NK-92 (cell line): ENCODE measurements around the gene AFAP1L1.

Experiments
- DNase-seq: peaks from one replicate; lab custom pipeline; 2025; ENCODE audit not compliant: unreplicated experiment; lab: John Stamatoyannopoulos, UW

The AFAP1L1 gene

DNA sequence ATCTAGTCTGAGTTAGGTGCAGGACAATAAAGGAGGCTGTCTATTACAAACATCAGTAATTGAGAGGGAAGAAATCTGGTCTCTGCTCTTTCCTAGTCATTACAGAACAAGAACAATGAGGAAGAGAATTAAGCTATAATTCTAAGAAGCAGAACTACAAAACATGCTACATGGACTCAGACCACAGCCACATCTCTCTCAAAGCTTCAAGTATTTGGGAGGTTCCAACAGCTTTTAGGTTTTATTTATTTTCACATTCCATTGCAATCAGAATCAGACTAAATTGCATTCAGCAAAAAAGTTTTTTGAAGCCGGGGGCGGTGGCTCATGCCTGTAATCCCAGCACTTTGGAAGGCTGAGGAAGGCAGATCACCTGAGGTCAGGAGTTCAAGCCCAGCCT, 72.5 kb downstream of the AFAP1L1 start:
- DNase-seq = no peak

DNA sequence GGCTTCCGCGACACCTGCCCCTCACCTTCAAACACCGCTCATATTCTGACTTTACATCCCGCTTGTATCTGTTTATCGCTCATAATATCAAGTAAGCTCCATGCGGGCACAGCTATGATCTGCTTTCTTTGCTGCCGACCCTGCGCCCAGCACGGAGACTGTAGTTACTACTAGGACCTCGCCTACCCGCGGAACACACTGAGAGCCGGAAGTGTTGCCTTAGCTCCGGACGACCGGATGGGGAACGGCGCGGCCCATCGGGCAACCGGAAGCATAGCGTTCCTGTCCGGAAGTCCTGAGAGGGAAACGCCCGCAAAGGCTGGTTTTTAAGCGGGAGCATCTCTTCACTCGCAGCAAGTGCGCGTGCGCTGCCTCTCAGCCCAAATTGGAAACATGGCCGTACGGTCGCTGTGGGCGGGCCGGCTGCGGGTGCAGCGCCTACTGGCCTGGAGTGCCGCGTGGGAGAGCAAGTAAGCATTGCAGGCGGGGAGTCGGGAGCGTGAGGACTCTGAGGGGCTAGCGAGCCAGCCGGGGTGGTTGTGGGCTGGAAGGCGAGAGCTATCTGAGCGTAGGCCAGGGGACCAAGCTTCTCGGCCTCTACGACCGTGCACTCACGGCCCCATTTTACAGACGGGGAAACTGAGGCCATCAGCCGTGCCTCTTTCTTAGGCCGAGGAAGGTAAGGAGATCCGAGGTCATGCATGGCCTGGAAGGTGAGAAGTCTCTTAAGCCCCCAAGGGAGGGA, 73.7 kb downstream of the AFAP1L1 start, which contains the start of gene GRPEL2:
Gene GRPEL2, plus strand, starts transcription at position 353 of the 745 bp plus-strand sequence. Its CDS starts 41 bp downstream, at position 394.
- peak; percentile 59 for DNase-seq

DNA sequence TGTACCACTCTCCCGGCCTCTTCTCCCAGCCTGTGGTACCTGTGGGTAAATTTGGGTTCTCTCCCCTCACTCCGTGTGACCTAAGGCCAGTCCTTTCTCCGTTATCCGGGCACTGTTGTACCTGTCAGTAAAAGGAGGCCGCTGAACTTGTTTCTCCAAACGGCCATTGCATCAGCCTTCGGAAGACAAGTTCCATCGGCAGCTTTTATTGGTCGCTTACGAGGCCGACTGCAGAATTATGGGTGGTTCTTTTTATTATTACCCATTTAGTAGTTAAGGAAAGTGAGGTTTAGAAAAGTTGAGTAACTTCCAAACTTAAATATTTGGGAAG, 74.2 kb downstream of the AFAP1L1 start:
- no peak for DNase-seq

DNA sequence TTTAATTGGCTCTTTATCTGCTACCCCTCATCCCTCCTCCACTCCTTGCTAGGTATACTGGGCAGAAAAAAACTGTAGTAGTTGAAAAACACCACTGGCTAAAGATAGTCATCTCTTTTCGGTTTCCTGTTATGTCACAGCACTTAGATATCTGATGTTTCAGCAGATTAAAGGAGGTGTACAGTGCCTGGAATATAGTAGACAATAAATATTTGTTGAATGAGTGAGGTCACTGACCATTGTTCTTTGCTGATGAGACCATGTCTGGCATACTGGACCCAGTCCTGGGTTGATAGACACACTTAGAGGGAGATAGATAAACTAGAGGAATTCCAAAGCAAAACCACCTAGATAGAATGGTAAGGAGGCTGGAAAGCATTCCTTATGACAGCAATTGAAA, 76.9 kb downstream of the AFAP1L1 start:
- DNase-seq = no peak

DNA sequence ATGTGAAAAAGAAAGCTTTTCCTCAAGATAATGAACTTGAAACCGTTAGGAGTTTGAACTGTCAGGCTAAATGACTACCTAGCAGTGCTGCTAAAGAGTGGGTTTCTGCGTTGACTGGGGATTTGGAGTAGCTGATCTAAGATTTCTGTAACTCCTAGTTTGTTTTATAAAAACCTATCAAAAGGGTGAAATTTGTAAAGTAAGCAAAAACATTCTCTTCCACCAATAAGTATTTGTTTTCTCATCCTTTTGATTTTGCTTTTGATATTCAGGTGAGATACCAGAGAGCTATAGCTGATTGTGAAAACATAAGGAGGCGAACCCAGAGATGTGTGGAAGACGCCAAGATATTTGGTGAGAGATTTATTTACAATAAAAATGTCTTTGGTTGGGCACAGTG, 77.7 kb downstream of the AFAP1L1 start:
- no peak for DNase-seq

DNA sequence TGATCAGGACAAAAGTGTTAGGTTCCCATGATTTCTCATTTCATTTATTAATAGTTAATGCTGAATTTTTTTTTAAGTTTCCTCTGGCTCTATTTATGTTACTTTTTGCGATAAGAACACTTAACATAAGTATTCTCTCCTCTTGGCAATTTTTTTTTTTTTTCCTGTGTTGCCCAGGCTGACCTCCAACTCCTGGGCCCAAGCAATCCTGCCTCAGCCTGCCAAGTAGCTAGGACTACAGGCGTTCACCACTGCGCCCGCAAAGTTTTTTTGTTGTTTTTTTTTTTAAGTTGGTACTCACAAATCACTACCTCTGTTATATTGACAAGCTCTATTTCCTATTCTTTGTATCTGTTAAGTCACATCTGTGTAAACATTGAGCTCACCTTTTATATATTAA, 80.5 kb downstream of the AFAP1L1 start:
- no peak for DNase-seq

DNA sequence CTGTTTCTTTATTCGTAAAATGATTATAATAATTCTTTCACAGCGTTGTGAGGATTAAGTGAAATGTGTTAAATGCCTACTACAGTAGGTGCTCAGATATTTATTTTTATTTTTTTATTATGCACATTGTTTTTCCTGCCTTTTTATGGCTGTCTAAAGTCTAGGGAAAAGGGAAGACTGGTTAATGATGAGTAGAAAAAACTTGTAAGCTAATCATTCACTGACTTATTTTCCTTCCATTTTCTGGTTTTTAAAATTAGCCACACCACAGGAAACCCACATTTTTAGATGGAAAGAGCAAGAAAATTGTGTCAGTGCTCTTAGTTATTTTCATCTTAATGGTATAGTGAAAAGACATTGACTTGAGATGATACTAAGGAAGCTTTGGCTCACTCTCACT, 82.3 kb downstream of the AFAP1L1 start:
- DNase-seq = no peak

DNA sequence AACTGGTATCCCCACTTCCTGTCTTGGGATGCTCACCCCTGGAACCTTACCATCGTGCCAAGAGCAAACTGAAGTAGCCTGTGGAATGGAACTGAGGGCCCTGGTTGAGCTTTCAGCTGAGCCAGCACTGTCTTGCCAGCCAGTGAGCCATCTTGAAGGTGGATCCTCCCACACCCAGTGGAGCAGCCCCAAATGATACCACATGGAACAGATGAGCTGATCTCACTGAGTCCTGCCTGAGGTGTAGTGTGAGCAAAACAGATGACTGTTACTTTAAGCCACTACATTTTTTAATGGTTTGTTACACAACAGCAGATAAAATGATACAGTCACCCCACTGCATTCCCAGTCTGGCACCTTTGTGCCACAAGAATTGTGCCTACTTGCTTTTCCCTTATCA, 84.0 kb downstream of the AFAP1L1 start:
- no peak for DNase-seq

DNA sequence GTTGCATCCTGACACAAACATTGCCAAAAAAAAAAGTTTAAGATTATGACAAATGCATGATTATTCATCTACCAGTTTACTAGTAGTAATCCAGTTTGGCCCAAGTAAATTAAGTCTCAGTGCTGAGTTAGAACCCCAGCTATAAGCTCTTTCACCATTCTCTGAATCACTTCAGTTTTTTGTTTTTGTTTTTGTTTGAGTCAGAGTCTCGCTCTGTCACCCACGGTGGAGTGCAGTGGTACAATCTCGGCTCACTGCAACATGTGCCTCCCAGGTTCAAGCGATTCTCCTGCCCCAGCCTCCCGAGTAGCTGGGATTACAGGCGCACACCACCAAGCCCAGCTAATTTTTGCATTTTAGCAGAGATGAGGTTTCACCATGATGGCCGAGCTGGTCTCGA, 84.7 kb downstream of the AFAP1L1 start:
- no peak for DNase-seq

DNA sequence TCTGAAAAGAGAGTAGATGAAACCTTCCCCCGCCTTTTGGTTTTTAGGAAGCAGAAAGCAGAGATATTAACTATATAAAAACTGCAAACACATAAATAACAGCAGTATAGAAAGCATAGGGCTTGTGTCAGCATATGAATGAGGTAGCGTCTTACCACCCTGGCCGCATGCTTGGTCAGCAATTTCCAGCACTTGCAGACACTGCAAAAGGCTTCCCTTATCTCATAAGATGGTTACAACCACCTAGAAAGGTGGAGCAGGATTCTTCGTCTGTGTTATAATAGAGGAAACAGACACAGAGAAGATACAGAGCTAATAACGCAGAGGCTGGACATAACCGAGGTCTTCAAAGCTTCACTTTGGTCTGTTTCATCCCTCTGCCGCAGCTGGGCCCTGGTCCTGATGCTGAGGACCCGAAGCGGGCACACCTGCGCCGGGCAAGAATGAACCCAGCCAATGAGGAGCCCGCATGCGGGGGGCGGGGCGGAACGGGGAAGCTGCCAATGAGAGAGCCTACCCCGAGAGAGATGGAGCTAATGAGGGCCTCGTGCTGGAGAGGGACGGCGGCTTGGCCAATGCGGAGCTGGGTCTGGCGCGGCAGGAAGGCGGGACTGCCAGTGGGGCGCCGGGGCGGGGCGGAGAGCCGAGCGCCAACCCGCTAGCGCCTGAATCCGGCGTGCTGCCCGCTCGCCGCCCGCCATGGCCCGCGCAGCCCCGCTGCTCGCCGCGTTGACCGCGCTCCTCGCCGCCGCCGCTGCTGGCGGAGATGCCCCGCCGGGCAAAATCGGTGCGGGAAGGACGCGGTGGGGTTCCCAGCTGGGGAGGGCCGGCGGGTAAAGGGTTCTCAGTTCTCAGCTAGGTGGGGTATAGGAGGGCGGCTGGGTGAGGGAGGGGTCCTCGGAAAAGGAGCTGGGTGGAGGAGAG, 86.0 kb downstream of the AFAP1L1 start, which contains the start of gene PCYOX1L:
Gene PCYOX1L, plus strand, starts transcription at position 677 of the 924 bp plus-strand sequence. Its CDS starts 23 bp downstream, at position 700.
- peak; percentile 73 for DNase-seq

DNA sequence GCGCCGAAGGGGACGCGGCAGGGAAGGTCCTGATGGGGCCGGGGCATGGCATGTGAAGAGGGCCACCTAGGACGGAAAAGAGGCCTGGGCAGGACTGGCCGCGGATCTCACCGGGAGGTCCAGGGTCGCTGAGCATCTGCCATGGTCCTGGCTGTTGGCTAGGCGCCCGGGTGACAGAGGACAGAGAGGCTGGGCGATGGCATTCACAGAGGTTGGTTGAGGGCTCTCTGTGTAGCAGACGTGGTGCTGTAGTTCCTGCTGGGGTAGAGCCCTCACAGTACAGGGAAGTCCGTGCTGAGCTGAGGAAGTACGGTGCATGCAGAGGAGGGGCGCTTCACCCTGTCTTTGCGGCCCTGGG, 86.6 kb downstream of the AFAP1L1 start:
- DNase-seq = no peak

DNA sequence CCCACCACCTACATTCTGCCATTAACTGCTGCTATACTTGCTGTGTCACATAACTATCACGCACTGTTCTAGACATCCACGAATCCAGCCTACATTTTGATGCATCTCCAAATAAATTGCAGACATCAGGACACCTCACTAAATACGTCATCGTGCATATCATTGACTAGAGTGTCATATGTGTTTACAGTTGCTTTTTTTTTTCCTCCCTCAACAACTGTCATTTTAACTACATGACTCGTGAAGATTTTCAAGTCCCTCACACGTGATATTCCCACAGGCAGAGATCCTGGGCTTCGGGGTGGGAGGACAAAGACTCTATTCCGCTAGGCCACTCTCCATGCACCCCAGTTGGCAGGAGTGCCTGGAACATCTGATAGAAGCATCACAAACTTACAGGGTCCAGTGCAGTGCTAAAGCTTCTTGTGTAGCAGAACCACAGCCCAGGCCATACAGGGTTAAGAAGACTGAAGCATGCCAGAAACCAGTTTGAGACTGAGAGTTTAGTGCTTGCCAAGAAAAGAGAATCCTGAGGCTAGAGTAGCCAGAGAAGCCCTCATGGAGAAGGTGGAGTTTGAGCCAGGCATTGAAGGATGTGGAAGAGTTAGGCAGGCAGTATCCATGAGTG, 87.3 kb downstream of the AFAP1L1 start:
- DNase-seq = no peak

DNA sequence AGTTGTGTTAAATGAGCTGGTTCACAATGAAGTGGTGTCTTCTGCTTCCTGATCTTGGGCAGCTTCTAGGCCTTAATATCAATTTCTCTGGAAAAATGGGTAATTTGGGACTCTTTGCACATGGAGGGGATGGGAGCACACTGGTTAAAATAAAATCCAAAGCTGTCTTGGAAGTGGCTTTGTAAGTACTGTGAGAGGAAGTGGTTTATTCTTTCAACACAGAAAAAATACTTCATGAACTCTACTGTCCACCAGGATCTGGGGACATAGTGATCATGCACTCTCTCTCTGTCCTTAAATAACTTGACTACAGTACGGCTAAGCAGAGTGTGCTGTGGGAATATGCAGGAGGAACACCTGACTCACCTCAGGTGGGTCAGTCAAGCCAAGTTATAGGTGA, 88.6 kb downstream of the AFAP1L1 start:
- DNase-seq = no peak

DNA sequence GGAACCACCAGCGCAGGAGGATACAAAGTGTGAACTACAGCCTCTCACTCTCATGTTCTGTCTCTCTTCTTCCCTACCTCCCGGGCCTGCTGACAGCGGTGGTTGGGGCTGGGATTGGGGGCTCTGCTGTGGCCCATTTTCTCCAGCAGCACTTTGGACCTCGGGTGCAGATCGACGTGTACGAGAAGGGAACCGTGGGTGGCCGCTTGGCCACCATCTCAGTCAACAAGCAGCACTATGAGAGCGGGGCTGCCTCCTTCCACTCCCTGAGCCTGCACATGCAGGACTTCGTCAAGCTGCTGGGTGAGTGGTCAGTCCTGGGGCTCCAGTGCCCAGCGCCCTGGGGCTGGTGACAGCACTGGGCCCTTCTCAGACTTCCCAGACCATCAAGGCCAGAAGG, 90.9 kb downstream of the AFAP1L1 start:
- no peak for DNase-seq

DNA sequence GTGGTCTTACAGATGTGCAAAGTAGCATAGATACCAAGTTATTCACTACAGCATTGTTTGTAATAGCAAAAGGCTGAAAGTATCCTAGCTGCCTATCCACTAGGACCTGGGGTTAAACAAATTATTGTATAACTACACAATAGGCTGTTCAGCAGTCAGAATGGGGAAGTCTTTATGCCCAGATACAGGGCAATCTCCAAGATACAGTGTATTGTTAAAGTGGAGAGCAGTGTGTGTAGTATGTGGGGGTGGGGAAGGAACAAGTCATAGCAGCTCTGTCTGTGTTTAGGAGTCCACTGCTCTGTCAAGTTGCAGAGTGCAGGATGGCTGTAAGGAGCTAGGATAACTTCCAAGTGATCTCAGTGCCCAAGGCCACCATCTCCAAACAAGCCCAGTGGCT, 91.7 kb downstream of the AFAP1L1 start:
- DNase-seq = no peak

DNA sequence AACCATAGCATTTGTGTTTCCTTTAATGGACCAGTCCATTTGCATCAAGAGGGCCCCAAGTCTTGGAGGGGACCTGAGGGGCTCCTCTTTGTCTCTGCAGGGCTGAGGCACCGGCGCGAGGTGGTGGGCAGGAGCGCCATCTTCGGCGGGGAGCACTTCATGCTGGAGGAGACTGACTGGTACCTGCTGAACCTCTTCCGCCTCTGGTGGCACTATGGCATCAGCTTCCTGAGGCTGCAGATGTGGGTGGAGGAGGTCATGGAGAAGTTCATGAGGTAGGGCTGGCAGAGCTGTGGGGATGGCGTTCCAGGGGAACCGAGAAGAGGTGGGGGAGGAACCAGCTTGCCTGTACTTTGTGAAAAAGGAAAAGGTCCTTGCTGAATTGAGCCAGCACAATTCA, 92.3 kb downstream of the AFAP1L1 start:
- DNase-seq = no peak

DNA sequence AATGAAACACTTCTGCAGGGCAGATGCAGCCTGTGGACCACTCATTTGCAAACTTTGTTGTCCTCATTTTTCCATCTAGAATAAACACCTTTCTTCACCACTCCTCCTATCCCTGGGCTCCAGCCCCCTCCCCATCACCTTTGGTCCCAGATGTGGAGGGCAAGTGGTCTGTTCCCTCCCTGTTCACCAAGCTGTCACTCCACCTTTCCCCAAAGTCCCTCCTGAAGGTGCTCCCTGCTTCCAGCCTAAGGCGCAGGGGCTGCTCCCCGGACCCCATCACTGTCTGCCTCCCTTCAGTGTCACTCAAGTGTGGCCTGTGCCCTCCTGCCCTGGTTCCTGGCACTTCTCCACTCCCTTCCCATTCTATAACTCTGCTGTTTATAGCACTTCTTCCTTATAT, 93.1 kb downstream of the AFAP1L1 start:
- DNase-seq = no peak

DNA sequence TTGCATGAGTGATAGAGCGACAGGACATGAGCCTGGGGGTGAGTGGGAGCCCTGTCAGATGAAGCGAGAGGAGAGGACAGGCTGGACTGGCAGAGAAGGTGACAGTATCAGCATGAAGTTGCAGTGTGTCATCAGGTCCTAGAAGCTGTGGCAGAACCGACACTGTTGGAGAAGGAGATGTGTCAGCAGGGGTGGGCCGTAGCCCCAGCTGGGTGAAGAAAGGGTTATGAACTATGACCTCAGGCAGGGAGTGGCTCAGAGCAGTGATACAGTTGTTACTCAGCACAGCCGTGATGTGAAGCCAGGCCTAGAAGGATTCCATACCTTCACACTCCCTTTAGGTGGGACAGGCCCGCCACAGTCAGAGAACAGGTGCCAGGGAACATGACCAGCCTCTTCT, 93.8 kb downstream of the AFAP1L1 start:
- DNase-seq = no peak

DNA sequence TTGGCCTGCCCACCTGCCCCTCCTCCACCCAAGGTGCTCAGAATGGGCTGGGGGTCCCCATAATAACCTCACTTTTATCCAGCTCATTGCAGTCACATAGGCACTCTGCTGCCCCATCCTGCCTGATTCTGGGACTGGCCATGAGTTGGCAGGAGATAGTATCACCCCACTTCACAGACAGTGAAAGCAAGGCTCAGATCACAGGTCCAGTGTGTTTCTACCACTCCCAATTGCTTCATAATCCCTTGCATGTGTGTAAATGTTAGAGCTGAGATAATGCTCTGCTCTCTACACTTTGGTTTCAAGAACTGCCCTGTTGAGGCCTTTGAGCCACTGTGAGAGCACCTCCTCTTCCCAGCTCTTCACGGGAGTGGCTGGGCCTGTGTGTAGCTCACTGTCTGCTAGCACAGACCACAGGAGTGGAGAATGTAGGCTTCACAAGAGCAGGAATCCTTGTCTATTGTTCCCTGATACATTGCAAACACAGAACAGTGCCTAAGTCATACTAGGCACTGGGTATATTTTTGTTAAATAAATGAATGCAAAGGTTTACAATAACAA, 94.6 kb downstream of the AFAP1L1 start:
- no peak for DNase-seq

DNA sequence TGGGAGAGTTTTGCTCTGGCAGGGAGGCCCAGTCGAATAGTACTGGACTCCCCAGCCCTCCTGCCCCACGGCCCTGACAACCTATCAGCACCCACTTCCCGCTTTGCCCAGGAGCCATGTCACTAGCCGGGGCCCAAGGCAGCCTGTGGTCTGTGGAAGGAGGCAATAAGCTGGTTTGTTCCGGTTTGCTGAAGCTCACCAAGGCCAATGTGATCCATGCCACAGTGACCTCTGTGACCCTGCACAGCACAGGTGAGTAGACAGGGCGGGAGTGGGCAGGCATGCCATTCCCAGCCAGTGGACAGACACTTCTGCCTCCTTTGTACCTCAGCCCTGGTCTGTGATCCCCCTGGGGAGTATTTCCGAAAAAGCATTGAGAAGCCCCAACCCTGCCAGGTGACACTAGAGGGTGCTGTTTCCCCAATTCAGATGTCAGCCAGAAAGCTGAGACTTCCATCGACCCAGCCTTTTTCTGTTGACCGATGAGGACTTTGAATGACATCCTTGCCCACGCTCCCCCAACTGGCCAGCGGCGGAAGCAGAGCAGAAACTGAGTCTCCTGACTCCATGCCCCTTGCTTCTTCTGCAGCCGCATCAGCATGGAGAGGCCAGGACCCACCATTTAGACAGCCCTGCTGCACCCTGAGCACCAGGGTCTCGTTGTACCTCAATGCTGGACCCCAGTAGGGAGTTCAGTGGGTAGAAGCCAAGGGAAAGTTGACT, 95.8 kb downstream of the AFAP1L1 start:
- DNase-seq = no peak
